ENCODE measurements around the gene GRIK4. TPM values are rescaled to one million over a fixed set of nuclear protein-coding genes. Genes with fewer than 3 reads are reported as not detected.

The GRIK4 gene
- total and polyA plus RNA-seq, 8 donors, result 0.02 TPM; not detected in 7

GRCh38 chr11:120556797-120557196 is 45.2 kb downstream of the GRIK4 start:
- TF ChIP-seq CTCF (IDR thresholded peaks at IDR 0.05), result no peak
- Histone ChIP-seq H3K27ac (no peak overlapping the region), H3K9me3 (no peaks in the 10 kb centered on the region), H3K4me3 (no peak overlapping the region), H3K36me3 (no peaks in the 10 kb centered on the region), H3K27me3 (no peaks in the 10 kb centered on the region), H3K4me1 (no peaks in the 10 kb centered on the region)
- FAIRE-seq (no peak), DNase-seq (no peak), ATAC-seq (no peak)
- intact Hi-C loops (cut with DNase I), result no loop called here
- 67 to 80% methylated on average over 9 of the region's 9 CpGs for WGBS, 2 donors

GRCh38 chr11:120558744-120559431 is 47.3 kb downstream of the GRIK4 start:
- no peak for TF ChIP-seq CTCF (IDR thresholded peaks at IDR 0.05)
- Histone ChIP-seq H3K4me1 (no peaks in the 10 kb centered on the region), H3K9me3 (no peaks in the 10 kb centered on the region), H3K36me3 (no peaks in the 10 kb centered on the region), H3K27me3 (peaks cover 0 to 7% (median under 1%) of the 10 kb centered on the region in 4 donors), H3K4me3 (no peak overlapping the region), H3K27ac (no peak overlapping the region)
- FAIRE-seq (no peak), ATAC-seq (peak in 2 of 4 donors; percentile 40 to 59), DNase-seq (no peak)
- 79 to 83% methylated on average over 8 of the region's 8 CpGs for WGBS, 2 donors
- intact Hi-C loops (cut with DNase I), result no loop called here

GRCh38 chr11:120561286-120561685 is 49.7 kb downstream of the GRIK4 start:
- H3K4me3 ChIP-seq, result no peak overlapping the region
- ATAC-seq, result no peak
- TF ChIP-seq CTCF (IDR thresholded peaks at IDR 0.05), result no peak
- no peak overlapping the region for H3K27ac ChIP-seq
- H3K27me3 ChIP-seq, result peaks cover 0 to 11% (median 5%) of the 10 kb centered on the region in 4 donors
- intact Hi-C loops (cut with DNase I), result no loop called here
- no peaks in the 10 kb centered on the region for H3K9me3 ChIP-seq
- no peaks in the 10 kb centered on the region for H3K36me3 ChIP-seq
- no peak for FAIRE-seq
- 90 to 94% methylated on average over 7 to 11 of the region's 11 CpGs for WGBS, 2 donors
- peaks cover 0 to 11% (median 6%) of the 10 kb centered on the region in 3 donors for H3K4me1 ChIP-seq
- no peak for DNase-seq

- intact Hi-C loops (cut with DNase I), result no loop called here
- ATAC-seq, result no peak
- peaks cover 0 to 11% (median 6%) of the 10 kb centered on the region in 3 donors for H3K4me1 ChIP-seq
- H3K27me3 ChIP-seq, result peaks cover 0 to 11% (median 5%) of the 10 kb centered on the region in 4 donors
- no peak for DNase-seq
- no peaks in the 10 kb centered on the region for H3K36me3 ChIP-seq
- 74 to 81% methylated on average over 9 of the region's 9 CpGs for WGBS, 2 donors
- H3K27ac ChIP-seq, result no peak overlapping the region
- no peak for TF ChIP-seq CTCF (IDR thresholded peaks at IDR 0.05)
- no peak overlapping the region for H3K4me3 ChIP-seq
- FAIRE-seq, result no peak
- no peaks in the 10 kb centered on the region for H3K9me3 ChIP-seq
Observed at GRCh38 chr11:120562806-120563425, 51.4 kb downstream of the GRIK4 start.

Data from pancreas (tissue), 10 donors.